ENCODE results near the gene SEMA3E.

DNA sequence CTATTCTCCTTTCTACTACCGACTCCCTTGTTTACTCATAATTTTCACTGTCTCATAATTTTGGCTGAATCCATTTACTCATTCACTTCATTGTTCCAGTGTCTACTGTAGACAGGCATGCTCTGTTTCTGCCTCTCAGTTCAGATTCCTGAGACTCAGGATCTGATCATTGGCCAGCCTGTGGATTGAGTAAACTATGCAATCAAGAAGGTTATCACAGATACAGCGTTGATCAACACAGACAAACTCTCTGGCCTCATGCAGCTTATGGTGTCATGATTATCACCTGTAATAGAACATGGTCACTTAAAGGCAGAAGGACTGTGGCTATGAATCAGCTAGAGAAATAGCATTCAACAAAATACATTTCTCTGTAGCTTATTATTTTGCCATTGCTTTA is 86.0 kb downstream of the SEMA3E start:
- TF ChIP-seq CTCF (IDR thresholded peaks at IDR 0.05) (no peak), POLR2AphosphoS5 (IDR thresholded peaks at IDR 0.05) (no peak), POLR2A (IDR thresholded peaks at IDR 0.05) (no peak), EP300 (IDR thresholded peaks at IDR 0.05) (no peak)
